Cardiac fibroblast (primary cell): ENCODE measurements around the gene CTCFL.

Source experiments
- DNase-seq, 2 donors: peaks; one replicate each; pipeline versions ENCODE4 v3.0.0 to v3.0.0-alpha.2; 2010; ENCODE audit warnings: low read depth in 2 of 2
- H3K4me3 ChIP-seq, 2 donors: replicated peaks in 1 of 2; 1 replicate in 1 of 2; 2 replicates in 1 of 2; pipeline ENCODE4 v1.5.1; 2011; ENCODE audit warnings: low read depth in 2 of 2, low read length in 2 of 2, mild to moderate bottlenecking in 2 of 2, moderate library complexity in 1 of 2
- CTCF ChIP-seq: IDR thresholded peaks from one replicate; pipeline ENCODE4 v1.5.1; 2011; ENCODE audit warnings: low read depth, mild to moderate bottlenecking, low read length, inconsistent platforms

CTCFL gene

GRCh38 chr20:57482148-57482547, 42.8 kb downstream of the CTCFL start:
- DNase-seq: no peak
- no peak overlapping the region for H3K4me3 ChIP-seq
- no peak for TF ChIP-seq CTCF

GRCh38 chr20:57481281-57481711, 43.6 kb downstream of the CTCFL start:
- no peak for DNase-seq
- H3K4me3 ChIP-seq: no peak overlapping the region
- no peak for TF ChIP-seq CTCF

GRCh38 chr20:57480444-57481160, 44.3 kb downstream of the CTCFL start:
- DNase-seq: no peak
- no peak overlapping the region for H3K4me3 ChIP-seq
- TF ChIP-seq CTCF: no peak

- no peak for TF ChIP-seq CTCF
- no peak for DNase-seq
- H3K4me3 ChIP-seq: no peak overlapping the region
These were observed 45.7 kb downstream of the CTCFL start for GRCh38 chr20:57479196-57479595.

- TF ChIP-seq CTCF: no peak
- no peak for DNase-seq
- H3K4me3 ChIP-seq: no peak overlapping the region
These were observed 46.8 kb downstream of the CTCFL start for GRCh38 chr20:57478176-57478575.

GRCh38 chr20:57476641-57477461, 48.1 kb downstream of the CTCFL start:
- DNase-seq: no peak
- TF ChIP-seq CTCF: no peak
- no peak overlapping the region for H3K4me3 ChIP-seq
